NT2/D1 (cell line): ENCODE results near the gene SLC37A1.

ENCODE experiments used
- SUZ12 ChIP-seq: IDR thresholded peaks from 2 replicates; pipeline ENCODE4 v1.6.1; 2011; ENCODE audit not compliant: insufficient read length, insufficient read depth; ENCODE audit errors: extremely low read depth
- YY1 ChIP-seq: IDR thresholded peaks from 2 replicates; pipeline ENCODE4 v1.6.1; 2011; ENCODE audit not compliant: insufficient read length, insufficient read depth

- TF ChIP-seq SUZ12 (no peak), YY1 (no peak)
Measured at GRCh38 chr21:42614811-42615351, 101.2 kb downstream of the SLC37A1 start.
